NCI-H1092 (cell line): ENCODE measurements around the gene PDPR.
"Not testable (repeated sequence)": the region's sequence is repeated elsewhere in the genome, so short reads cannot be mapped to it uniquely, and the experiment has no call there.

Experiments
- DNase-seq: peaks from one replicate; lab custom pipeline; 2025; lab: John Stamatoyannopoulos, UW

The PDPR gene

DNA sequence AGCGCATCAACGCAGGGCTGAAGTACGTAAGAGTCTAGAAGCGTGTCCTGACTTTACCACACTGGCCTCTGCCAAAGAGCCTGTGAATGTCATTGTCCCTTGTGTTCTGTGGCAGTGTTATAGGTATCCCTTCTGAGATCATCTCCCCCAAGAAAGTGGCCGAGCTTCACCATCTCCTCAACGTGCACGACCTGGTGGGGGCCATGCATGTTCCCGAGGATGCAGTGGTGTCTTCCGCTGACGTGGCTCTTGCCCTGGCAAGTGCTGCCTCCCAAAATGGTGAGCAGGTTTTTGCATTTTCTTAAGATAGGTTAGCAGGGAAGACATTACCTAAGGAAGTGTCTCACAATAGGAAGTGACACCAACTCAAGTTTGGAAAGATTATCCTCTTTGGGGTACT, 14.7 kb downstream of the PDPR start:
- DNase-seq = not testable (repeated sequence)

- DNase-seq = not testable (repeated sequence)
Measured at GRCh38 chr16:70135796-70136195, 21.7 kb downstream of the PDPR start.

GRCh38 chr16:70136595-70136994, 22.5 kb downstream of the PDPR start:
- not testable (repeated sequence) for DNase-seq

DNA sequence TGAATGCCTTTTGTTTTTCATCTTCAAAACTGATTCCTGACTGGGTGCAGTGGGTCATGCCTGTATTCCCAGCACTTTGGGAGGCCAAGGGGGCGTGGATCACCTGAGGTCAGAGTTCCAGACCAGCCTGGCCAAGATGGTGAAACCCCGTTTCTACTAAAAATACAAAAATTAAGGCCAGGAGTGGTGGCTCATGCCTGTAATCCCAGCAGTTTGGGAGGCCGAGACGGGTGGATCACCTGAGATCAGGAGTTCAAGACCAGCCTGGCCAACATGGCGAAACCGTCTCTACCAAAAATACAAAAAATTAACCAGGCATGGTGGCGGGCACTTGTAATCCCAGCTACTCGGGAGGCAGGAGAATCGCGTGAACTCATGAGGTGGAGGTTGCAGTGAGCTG, 28.6 kb downstream of the PDPR start:
- not testable (repeated sequence) for DNase-seq

- not testable (repeated sequence) for DNase-seq
Measured at GRCh38 chr16:70143231-70143895, 29.2 kb downstream of the PDPR start.

DNA sequence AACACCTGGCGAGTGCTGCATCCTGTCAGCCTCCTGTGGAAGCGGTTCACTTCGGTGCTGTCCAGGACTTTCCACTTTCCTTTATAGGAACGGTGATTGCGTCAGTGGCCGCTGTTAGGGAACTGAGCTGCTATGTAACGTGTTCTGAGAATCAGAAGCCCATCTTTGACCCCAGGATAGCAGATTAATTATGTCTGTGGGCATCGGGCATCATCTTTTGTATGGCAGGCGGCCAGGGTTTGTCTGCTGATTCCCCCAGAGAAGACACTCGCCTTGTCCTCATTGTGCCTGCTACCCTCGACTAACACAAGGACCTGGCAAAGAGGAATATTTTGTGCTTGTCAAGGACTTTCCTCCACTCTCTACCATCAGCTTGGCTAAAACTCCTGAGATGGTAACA, 33.7 kb downstream of the PDPR start:
- DNase-seq = not testable (repeated sequence)

DNA sequence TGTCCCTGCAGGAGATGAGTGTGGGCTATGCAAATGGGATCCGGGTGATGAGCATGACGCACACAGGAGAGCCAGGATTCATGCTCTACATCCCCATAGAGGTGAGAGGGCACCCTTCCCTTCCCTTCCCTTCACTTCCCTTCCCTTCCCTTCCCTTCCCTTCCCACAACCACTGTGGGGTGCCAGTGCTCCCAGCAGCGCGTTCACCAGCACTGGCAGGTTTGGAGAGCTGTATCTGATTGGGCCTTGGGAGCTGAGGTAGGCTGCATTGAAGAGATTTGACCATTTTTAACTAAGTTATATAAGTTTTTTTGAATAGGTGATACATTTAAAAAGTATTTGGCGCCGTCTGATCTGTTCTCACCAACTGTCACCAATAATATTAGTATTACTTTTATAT, 34.3 kb downstream of the PDPR start:
- not testable (repeated sequence) for DNase-seq

DNA sequence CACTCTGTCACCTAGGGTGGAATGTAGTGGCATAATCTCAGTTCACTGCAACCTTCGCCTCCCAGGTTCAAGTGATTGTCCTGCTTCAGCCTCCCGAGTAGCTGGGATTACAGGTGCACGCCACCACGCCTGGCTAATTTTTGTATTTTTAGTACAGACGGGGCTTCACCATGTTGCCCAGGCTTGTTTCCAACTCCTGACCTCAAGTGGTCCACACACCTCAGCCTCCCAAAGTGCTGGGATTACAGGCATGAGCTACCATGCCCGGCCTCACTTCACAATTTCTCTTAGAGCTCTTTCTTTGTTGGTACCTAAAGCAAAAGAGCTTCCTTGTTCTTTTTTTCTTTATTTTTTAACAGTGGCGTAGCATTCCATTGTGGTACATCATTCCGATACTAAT, 35.2 kb downstream of the PDPR start:
- not testable (repeated sequence) for DNase-seq

DNA sequence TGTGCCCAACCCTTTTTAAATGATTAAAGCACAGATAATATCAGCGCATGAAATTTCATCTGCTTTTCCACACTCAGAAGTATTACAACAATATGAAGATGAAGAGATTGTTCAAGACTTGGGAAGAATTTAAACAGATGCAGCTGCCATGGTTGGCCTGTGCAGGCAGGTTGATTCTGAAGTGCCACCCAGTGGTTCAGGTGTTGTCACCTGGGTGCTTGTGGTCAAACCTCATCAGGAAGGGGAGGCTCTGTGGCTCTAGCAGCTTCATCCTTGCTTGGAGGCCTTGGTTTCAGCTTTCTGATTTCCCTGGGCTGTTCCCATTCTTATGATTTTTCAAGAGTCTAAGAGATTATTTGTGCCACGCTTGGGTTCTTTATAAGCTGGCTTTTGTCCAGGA, 37.3 kb downstream of the PDPR start:
- no peak for DNase-seq

DNA sequence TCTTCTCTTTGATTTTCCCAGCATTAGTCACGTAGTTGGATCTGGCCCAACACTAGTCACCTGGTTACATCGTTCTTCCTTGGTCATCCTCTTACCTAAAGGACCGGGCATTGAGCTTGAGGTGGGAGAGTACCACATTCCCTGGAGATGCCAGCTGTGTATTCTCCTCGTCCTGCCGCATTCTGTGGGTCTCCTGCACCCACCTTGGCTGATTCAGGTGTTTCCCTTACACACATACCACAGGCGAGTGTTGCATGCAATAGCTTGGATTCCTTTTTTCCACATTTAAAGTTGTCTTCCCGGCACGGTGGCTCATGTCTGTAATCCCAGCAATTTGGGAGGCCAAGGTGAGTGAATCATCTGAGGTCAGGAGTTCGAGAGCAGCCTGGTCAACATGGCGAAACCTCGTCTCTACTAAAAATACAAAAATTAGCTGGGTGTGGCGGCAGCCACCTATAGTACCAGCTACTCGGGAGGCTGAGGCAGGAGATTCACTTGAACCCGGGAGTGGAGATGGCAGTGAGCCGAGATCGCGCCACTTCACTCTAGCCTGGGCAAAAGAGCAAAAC, 37.9 kb downstream of the PDPR start:
- no peak for DNase-seq

GRCh38 chr16:70152578-70153302, 38.6 kb downstream of the PDPR start:
- DNase-seq = no peak

DNA sequence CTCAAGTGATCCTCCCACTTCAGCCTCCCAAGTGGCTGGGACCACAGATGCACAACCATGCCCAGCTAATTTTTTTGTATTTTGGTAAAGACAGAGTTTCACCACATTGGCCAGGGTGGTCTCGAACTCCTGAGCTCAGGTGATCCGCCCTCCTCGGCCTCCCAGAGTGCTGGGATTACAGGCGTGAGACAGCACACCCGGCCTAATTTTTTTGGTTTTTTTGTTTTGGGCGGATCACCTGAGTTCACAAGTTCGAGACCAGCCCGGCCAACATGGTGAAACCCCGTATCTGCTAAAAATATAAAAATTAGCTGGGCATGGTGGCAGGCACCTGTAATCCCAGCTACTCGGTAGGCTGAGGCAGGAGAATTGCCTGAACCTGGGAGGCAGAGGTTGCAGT, 40.6 kb downstream of the PDPR start:
- not testable (repeated sequence) for DNase-seq

GRCh38 chr16:70156207-70156978, 42.3 kb downstream of the PDPR start:
- no peak for DNase-seq

DNA sequence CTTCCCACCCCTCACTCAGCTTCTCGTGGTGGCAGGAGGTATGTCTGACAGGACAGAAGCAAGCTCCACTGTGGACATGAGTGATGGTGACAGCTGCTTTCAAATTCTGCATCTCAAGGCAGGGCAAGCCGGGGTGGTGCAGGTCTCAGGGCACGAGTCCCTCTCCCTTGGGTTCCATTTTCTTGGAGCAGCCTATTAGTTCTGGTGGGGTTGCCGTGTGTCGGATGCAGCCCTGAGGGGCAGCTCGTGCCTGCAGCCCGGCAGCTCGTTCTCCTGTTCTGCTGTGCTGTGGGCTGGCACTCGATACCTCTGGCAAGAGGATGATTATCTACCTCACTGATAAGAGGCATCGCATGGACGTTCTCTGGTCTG, 43.0 kb downstream of the PDPR start:
- DNase-seq = no peak

DNA sequence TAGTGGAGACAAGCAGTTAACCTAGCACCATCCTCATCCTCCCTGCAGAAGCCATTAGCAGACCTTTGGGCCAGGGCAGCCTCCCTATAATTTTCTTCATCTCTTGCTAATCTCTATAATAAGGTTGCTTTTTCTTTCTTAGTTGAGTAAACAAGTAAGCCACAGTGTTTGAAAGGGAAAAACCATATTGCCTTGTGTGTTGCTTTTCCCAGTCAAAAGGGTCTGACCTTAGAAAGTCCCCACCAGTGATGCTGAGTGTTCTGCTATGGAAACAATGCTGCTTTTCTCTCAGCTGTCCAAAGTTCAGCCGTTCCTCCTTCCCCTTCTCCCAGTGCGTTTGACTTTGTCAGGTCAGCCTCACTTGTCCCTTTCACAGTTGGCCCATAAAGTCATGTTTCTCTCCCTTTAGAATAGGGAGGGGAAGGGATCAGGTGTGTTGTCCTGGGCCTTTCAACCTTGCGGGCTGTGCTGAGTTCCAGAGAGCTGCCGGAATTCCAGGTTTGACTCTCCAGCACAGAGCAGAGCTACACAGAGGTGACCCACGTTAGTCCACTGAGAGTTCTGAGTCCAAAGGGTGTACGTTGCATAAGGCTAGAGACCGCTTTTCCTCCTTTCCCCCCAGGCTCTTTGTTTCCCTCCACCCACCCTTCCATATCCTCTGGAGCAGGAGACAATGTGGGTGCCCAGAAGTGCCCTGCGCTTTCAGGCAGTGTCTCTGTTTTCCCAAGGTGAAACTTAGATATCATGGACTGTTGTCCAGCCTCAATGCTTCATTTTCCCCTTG, 43.5 kb downstream of the PDPR start:
- no peak for DNase-seq

DNA sequence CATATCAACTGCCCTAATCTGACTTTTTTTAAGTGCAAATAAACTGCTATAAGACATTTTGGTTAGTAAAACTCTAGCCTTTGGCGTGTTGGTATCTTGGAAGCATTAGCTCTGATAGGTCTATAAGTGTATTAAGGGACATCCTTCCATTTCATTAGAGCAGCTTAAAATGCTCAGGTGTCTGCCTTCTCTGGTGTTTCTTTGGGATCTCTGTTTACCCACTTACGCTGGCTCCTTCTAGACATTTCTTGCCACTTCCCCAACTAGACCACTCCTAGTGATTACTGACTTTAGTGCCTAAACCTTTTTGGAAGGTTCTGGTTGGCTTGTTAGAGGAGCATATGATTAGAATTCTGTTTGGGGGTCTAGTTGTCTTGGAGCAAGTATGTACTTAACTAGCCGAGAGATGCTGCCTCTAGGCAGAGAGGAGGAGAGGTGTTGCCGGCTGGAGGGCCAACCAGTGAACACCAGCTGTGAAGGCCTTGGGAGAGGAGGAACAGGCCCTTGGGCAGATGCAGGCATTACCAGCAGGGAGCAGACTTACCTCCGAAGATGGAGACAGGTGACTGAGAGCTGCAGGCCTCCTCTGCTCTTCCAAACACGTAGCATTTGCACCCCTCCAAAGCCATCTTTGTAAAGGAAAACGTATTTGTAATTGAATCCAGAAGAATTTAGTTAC, 44.3 kb downstream of the PDPR start:
- DNase-seq = no peak

GRCh38 chr16:70159355-70160348, 45.5 kb downstream of the PDPR start:
- DNase-seq = no peak

DNA sequence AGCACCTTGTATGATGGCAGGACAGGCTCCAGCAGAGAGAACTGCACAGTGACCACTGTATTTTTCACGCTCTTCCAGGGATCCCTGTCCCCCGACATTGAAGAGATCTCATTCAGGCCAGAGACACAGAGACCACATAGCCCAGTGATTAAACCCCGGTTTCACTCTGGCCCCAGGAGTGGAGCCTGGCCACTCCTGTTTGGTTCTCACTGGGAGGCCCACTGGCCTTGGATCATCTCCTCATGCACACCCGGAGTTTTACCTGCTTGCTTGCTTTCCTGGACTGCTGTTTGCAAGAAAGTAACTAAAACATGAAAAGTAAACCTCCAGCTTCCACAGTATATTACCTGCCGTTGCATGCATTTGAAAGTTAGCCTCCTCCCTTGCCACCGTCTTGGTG, 46.3 kb downstream of the PDPR start:
- no peak for DNase-seq

- DNase-seq = no peak
Measured at GRCh38 chr16:70160821-70161220, 46.7 kb downstream of the PDPR start.

GRCh38 chr16:70161350-70161749, 47.2 kb downstream of the PDPR start:
- no peak for DNase-seq
